ENCODE data around the gene GABRB1.

GABRB1 gene

DNA sequence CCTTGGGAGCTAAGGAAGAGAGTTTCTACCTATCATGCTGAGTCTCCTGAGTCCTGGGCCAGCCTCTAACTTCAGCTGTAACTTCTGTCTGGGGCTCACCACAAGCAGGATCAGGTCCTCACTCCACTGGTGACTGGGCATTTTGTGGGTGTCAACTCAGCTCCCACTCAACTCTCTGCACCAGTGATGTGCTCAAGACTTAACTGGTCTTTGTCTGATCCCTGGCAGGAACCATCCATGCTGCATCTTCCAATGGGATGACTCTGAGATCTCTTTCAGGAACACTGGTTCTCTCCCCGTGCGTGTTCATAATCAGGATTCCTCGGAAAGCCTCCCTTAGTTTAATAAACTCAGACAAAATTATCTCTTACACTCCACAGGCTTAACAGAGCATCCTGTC is 349.8 kb downstream of the GABRB1 start:
- TF ChIP-seq, protein P1, sequence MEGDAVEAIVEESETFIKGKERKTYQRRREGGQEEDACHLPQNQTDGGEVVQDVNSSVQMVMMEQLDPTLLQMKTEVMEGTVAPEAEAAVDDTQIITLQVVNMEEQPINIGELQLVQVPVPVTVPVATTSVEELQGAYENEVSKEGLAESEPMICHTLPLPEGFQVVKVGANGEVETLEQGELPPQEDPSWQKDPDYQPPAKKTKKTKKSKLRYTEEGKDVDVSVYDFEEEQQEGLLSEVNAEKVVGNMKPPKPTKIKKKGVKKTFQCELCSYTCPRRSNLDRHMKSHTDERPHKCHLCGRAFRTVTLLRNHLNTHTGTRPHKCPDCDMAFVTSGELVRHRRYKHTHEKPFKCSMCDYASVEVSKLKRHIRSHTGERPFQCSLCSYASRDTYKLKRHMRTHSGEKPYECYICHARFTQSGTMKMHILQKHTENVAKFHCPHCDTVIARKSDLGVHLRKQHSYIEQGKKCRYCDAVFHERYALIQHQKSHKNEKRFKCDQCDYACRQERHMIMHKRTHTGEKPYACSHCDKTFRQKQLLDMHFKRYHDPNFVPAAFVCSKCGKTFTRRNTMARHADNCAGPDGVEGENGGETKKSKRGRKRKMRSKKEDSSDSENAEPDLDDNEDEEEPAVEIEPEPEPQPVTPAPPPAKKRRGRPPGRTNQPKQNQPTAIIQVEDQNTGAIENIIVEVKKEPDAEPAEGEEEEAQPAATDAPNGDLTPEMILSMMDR (IDR thresholded peaks at IDR 0.05; ENCODE audit: low read depth, low read length, missing control alignments), result no peak
- in situ Hi-C loops (cut with HindIII; ENCODE audit: low sequenced_read_pairs), result no loop called here
- DNase-seq (ENCODE audit: low read depth), result no peak
- no peak overlapping the region for H3K4me3 ChIP-seq (ENCODE audit: low read depth, low read length)

DNA sequence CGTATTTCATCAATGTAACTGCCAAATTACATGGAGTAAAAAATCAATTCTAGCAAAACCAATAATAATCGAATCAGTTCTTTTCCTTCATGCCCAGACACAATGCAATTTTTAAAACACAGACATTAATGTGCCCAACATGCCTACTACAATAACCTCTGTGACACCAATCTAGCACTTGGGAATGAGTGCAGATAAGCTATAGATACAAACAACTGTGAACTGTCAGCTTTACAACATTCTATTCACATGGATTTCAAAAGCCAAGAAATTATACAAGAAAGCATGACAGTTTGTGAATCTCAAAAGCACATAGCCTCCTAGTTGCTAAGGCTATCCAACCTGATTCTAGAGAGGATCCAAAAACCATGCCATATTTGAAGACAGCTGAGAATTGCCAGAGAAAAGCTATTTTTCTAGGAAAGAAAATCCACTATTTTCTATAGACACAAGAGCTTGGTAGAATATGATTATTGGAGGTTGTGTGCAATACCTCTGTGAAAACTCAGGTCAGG is 351.5 kb downstream of the GABRB1 start:
- in situ Hi-C loops (cut with HindIII; ENCODE audit: low sequenced_read_pairs), result no loop called here
- TF ChIP-seq, protein P1 (IDR thresholded peaks at IDR 0.05; ENCODE audit: low read depth, low read length, missing control alignments), result no peak
- DNase-seq (ENCODE audit: low read depth), result no peak
- H3K4me3 ChIP-seq (ENCODE audit: low read depth, low read length), result no peak overlapping the region

DNA sequence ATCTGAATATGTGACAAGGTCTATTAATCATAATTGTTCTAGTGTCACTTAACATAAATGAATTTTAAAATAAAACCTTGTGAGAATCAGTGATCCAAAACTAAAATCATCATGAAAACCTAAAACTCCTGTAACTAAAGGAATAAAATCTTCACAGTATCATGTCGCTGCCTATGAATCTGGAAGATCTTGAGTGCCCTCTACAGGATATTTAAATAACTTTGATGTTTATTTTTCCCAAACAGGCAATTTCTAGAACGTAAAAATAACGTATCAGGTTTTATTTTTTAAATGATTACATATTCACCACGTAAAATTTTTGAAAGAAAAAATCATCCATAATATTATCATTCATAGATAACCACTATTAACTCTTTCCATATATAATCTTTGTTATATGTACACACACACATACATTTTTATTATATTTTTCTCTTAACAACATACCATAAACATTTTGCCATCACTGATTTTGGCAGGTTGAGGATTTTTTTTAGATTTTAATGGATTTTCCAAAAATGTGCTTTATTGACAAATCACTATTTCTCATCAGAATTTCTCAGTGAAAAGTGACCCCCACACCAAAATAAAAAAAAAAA is 352.6 kb downstream of the GABRB1 start:
- H3K4me3 ChIP-seq (ENCODE audit: low read depth, low read length), result no peak overlapping the region
- in situ Hi-C loops (cut with HindIII; ENCODE audit: low sequenced_read_pairs), result no loop called here
- TF ChIP-seq, protein P1 (IDR thresholded peaks at IDR 0.05; ENCODE audit: low read depth, low read length, missing control alignments), result peak; percentile 31
- peak; percentile 27 for DNase-seq (ENCODE audit: low read depth)

DNA sequence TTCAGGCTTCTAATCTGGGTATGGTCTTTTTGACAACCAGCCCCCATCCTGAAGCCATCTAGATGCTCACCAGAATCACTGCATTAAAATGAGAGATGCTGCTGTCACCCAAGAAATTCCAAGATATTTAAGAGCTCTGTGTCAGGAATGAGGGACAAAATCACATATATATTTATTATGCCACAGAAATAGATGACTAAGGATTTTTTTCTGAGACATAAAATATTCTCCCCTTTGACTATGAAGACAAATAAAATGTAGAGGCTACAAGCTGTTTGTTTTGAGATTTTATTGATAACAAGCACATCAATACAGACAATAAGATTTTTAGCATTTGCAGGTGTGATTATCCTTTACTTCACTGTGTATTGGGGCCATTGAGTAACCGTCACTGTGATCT is 354.8 kb downstream of the GABRB1 start:
- no peak for DNase-seq (ENCODE audit: low read depth)
- in situ Hi-C loops (cut with HindIII; ENCODE audit: low sequenced_read_pairs), result no loop called here
- TF ChIP-seq, protein P1 (IDR thresholded peaks at IDR 0.05; ENCODE audit: low read depth, low read length, missing control alignments), result no peak
- no peak overlapping the region for H3K4me3 ChIP-seq (ENCODE audit: low read depth, low read length)

DNA sequence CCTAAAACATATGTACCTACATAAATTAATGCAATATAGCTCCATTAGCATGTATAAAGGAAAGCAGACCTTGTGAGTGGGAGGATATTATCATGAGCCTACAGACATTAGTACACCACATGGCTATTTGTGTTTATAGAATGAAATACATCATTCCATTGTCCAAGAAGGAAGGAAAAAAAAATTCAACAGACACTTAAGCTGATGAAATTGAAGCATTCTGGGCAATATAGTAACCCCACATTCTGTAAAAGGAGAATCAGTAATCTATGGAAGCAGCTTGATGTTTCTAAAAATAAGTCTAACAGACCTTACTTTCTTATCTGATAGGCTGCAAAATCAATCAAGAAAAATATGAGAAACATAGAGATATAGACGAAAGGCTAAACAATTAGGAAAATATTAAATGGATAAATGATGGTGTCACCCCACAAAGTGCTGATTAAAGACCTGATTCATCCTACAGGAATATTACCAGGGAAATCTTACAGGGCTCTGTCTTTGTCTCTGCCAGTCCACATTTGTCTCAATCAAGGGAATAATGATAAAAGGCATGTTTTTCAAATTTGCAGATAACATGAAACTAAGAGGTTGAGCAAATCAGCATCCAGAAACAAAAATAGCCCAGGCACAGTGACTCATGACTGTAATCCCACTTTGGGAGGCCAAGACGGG is 355.3 kb downstream of the GABRB1 start:
- in situ Hi-C loops (cut with HindIII; ENCODE audit: low sequenced_read_pairs), result no loop called here
- TF ChIP-seq, protein P1 (IDR thresholded peaks at IDR 0.05; ENCODE audit: low read depth, low read length, missing control alignments), result no peak
- no peak for DNase-seq (ENCODE audit: low read depth)
- no peak overlapping the region for H3K4me3 ChIP-seq (ENCODE audit: low read depth, low read length)

DNA sequence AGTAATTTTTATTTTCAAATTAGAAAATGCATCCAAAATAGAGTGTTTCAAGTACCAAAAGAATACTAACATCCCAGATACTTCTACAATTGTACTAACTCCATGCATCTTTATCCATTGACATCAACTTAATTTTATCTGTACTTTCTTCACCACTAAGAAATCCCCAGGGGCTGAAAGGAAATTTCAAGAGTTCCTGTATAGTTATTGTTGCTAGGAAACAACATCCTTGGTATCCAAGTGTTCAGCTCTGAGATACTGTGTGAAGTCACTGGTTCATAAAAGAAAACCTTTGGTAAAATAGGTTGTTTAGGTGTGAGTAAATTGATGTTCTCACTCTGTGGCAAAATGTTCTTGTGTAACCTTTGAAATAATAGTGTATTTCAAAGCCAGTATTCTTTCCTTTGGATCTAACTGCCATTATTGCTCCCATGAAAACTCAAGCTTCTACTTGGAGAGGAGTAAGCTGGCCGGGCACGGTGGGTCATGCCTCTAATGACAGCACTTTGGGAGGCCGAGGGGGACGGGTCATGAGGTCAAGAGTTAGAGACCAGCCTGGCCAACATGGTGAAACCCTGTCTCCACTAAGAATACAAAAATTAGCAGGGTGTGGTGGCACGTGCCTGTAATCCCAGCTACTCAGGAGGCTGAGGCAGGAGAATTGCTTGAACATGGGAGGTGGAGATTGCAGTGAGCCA is 359.2 kb downstream of the GABRB1 start:
- no peak for DNase-seq (ENCODE audit: low read depth)
- H3K4me3 ChIP-seq (ENCODE audit: low read depth, low read length), result no peak overlapping the region

More for the DNA sequence above, 359.2 kb downstream of the GABRB1 start:
- TF ChIP-seq, protein P1 (IDR thresholded peaks at IDR 0.05; ENCODE audit: low read depth, low read length, missing control alignments), result no peak
- in situ Hi-C loops (cut with HindIII; ENCODE audit: low sequenced_read_pairs), result no loop called here

Data from astrocyte of the cerebellum (primary cell).